Nephron progenitor cell (in vitro differentiated cells): ENCODE results near the gene AP1B1.
A peak's percentile ranks its signal among the peaks of the same experiment; 100 is the strongest.

ENCODE experiments used
- DNase-seq: peaks from one replicate; pipeline ENCODE4 v3.0.0; 2021
- H3K27ac Mint-ChIP-seq: 2 replicates; pipeline ENCODE4 v1.8.0; 2021; ENCODE audit warnings: mild to moderate bottlenecking, moderate library complexity, mixed read lengths
- H3K27me3 Mint-ChIP-seq: 2 replicates; pipeline ENCODE4 v1.8.0; 2021; ENCODE audit warnings: mild to moderate bottlenecking, low read depth, mixed read lengths; ENCODE audit not compliant: poor library complexity
- H3K36me3 Mint-ChIP-seq: 2 replicates; pipeline ENCODE4 v1.8.0; 2021; ENCODE audit warnings: low read depth, mixed read lengths
- H3K4me1 Mint-ChIP-seq: 2 replicates; pipeline ENCODE4 v1.8.0; 2021; ENCODE audit warnings: mixed read lengths
- H3K4me3 Mint-ChIP-seq: 2 replicates; pipeline ENCODE4 v1.8.0; 2021; ENCODE audit warnings: mild to moderate bottlenecking, moderate library complexity, mixed read lengths
- H3K9me3 Mint-ChIP-seq: 2 replicates; pipeline ENCODE4 v1.8.0; 2021; ENCODE audit warnings: mild to moderate bottlenecking, moderate library complexity, mixed read lengths
- CTCF ChIP-seq: fragments of 200-600 bp; sonication (generic); IDR thresholded peaks from 2 replicates; pipeline ENCODE4 v1.5.0; 2021; ENCODE audit warnings: antibody characterized with exemption

AP1B1 gene

GRCh38 chr22:29306835-29307595, 81.4 kb downstream of the AP1B1 start:
- DNase-seq: peak; percentile 90
- peaks cover under 1% of the 10 kb centered on the region for H3K27me3 Mint-ChIP-seq
- no peak for TF ChIP-seq CTCF
- H3K27ac Mint-ChIP-seq: no peak overlapping the region
- peaks cover 16% of the 10 kb centered on the region for H3K4me1 Mint-ChIP-seq
- H3K36me3 Mint-ChIP-seq: no peaks in the 10 kb centered on the region
- no peaks in the 10 kb centered on the region for H3K9me3 Mint-ChIP-seq
- peak overlapping the region; percentile 91 for H3K4me3 Mint-ChIP-seq

GRCh38 chr22:29306175-29306834, 82.1 kb downstream of the AP1B1 start, which contains the start of gene GAS2L1:
GAS2L1 (plus strand) TSS chr22:29306650; CDS start chr22:29308106, 1,456 bp downstream.
- H3K4me1 Mint-ChIP-seq: peaks cover 16% of the 10 kb centered on the region
- H3K27ac Mint-ChIP-seq: no peak within 1 kb of the TSS
- H3K9me3 Mint-ChIP-seq: no peaks in the 10 kb centered on the region
- no peaks in the 10 kb centered on the region for H3K36me3 Mint-ChIP-seq
- H3K4me3 Mint-ChIP-seq: peak within 1 kb of the TSS; percentile 91
- TF ChIP-seq CTCF: peak; percentile 51
- H3K27me3 Mint-ChIP-seq: no peaks in the 10 kb centered on the region
- DNase-seq: peak; percentile 84

- peak overlapping the region; percentile 81 for H3K4me3 Mint-ChIP-seq
- peaks cover 11% of the 10 kb centered on the region for H3K4me1 Mint-ChIP-seq
- no peak for DNase-seq
- no peaks in the 10 kb centered on the region for H3K9me3 Mint-ChIP-seq
- H3K27ac Mint-ChIP-seq: no peak overlapping the region
- TF ChIP-seq CTCF: no peak
- H3K27me3 Mint-ChIP-seq: no peaks in the 10 kb centered on the region
- peaks cover 5% of the 10 kb centered on the region for H3K36me3 Mint-ChIP-seq
Measured at GRCh38 chr22:29305836-29306174, 82.6 kb downstream of the AP1B1 start.

GRCh38 chr22:29302681-29303465, 85.5 kb downstream of the AP1B1 start:
- Mint-ChIP-seq H3K36me3 (peaks cover 32% of the 10 kb centered on the region), H3K27me3 (no peaks in the 10 kb centered on the region), H3K27ac (no peak overlapping the region), H3K9me3 (no peaks in the 10 kb centered on the region), H3K4me1 (peaks cover 10% of the 10 kb centered on the region), H3K4me3 (no peak overlapping the region)
- TF ChIP-seq CTCF: no peak
- no peak for DNase-seq

GRCh38 chr22:29302402-29302680, 86.0 kb downstream of the AP1B1 start:
- H3K9me3 Mint-ChIP-seq: no peaks in the 10 kb centered on the region
- H3K4me1 Mint-ChIP-seq: peaks cover 15% of the 10 kb centered on the region
- no peak for TF ChIP-seq CTCF
- H3K4me3 Mint-ChIP-seq: no peak overlapping the region
- no peak for DNase-seq
- H3K36me3 Mint-ChIP-seq: peaks cover 37% of the 10 kb centered on the region
- no peaks in the 10 kb centered on the region for H3K27me3 Mint-ChIP-seq
- H3K27ac Mint-ChIP-seq: peak overlapping the region; percentile 85
